T-helper 2 cell treated with Interferon-gamma antibody and Interleukin-4, amounts not matched to agents 5 μg/mL and 100 μg/mL, for 36 hours (primary cell): ENCODE measurements around the gene VPS50.
"Not testable (repeated sequence)": the region's sequence is repeated elsewhere in the genome, so short reads cannot be mapped to it uniquely, and the experiment has no call there.

Experiments
- DNase-seq: peaks from one replicate; pipeline ENCODE4 v3.0.0; 2021; ENCODE audit warnings: low spot score
- H3K27ac Mint-ChIP-seq: one replicate; pipeline ENCODE4 v1.8.0; 2021; ENCODE audit warnings: mild to moderate bottlenecking, mixed read lengths
- H3K27me3 Mint-ChIP-seq: one replicate; pipeline ENCODE4 v1.8.0; 2021; ENCODE audit warnings: low read depth, mixed read lengths
- H3K36me3 Mint-ChIP-seq: one replicate; pipeline ENCODE4 v1.8.0; 2021; ENCODE audit warnings: low read depth, mixed read lengths
- H3K4me1 Mint-ChIP-seq: one replicate; pipeline ENCODE4 v1.8.0; 2021; ENCODE audit warnings: low read depth, mixed read lengths
- H3K4me3 Mint-ChIP-seq: one replicate; pipeline ENCODE4 v1.8.0; 2022; ENCODE audit warnings: mild to moderate bottlenecking, moderate library complexity, mixed read lengths
- H3K9me3 Mint-ChIP-seq: one replicate; pipeline ENCODE4 v1.8.0; 2021; ENCODE audit warnings: mixed read lengths

The VPS50 gene

DNA sequence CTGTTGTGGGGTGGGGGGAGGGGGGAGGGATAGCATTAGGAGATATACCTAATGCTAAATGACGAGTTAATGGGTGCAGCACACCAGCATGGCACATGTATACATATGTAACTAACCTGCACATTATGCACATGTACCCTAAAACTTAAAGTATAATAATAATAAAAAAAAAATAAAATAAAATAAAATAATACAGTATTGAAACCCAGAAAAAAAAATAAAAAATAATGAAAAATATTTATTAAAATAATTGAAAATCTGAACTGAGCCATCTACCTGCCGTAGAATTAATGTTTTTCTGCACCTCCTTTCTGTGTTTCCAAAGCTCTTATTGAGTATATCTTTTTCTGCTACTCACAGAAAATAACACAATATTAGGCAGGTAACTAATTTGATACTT is 94.1 kb downstream of the VPS50 start:
- H3K27me3 Mint-ChIP-seq, H3K9me3 Mint-ChIP-seq, DNase-seq, H3K4me3 Mint-ChIP-seq, H3K27ac Mint-ChIP-seq, H3K4me1 Mint-ChIP-seq, H3K36me3 Mint-ChIP-seq: not testable (repeated sequence)

DNA sequence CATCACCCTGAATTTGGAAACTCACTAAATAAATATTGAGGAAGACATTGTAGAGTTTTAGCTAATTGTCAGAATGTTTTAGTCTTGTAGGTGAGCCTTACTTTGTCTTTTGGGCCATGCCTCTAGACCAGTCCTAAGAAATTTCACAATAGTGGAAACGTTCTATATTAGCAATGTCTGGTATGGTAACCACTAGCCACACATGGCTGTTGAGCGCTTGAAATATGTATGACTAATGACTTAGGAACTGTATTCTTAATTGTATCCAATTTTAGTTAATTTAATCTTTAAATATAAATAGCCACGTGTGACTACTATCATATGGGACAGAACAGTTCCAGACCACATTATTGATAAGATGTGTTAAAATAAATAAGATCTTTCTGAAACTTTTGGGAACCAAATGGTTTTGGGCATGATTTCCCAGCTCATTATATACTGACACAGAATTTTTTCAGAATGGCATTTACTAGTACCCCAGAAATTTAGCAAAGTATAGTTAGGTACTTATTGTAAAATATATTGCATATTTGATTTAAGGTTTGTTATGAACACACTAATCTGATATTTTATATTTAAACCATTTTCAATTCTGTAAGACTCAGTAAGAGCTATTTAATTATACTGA is 95.0 kb downstream of the VPS50 start:
- no peaks in the 10 kb centered on the region for H3K27me3 Mint-ChIP-seq
- H3K4me3 Mint-ChIP-seq, result no peak overlapping the region
- H3K9me3 Mint-ChIP-seq, result no peaks in the 10 kb centered on the region
- no peak overlapping the region for H3K27ac Mint-ChIP-seq
- H3K36me3 Mint-ChIP-seq, result peaks cover 6% of the 10 kb centered on the region
- no peaks in the 10 kb centered on the region for H3K4me1 Mint-ChIP-seq
- DNase-seq, result no peak

DNA sequence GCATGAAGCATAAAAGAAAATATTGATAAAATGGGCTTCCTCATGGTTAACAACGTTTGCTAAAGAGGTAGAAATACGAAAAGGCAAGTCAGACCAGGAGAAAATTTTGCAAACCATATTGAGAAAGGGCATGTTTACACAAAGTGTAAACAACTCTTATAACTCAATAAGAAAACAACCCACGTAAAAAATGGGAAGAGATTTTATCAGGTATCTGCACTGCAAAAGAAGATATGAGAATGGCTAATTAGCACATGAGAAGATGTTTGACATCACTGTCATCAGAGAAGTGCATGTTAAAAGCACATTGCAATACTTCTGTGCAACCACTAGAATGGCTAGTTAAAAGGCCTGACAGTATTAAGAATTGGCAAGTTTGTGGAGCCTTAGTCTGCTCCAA is 99.5 kb downstream of the VPS50 start:
- H3K27me3 Mint-ChIP-seq, result no peaks in the 10 kb centered on the region
- no peak for DNase-seq
- no peaks in the 10 kb centered on the region for H3K9me3 Mint-ChIP-seq
- H3K4me1 Mint-ChIP-seq, result no peaks in the 10 kb centered on the region
- no peak overlapping the region for H3K4me3 Mint-ChIP-seq
- no peaks in the 10 kb centered on the region for H3K36me3 Mint-ChIP-seq
- no peak overlapping the region for H3K27ac Mint-ChIP-seq

DNA sequence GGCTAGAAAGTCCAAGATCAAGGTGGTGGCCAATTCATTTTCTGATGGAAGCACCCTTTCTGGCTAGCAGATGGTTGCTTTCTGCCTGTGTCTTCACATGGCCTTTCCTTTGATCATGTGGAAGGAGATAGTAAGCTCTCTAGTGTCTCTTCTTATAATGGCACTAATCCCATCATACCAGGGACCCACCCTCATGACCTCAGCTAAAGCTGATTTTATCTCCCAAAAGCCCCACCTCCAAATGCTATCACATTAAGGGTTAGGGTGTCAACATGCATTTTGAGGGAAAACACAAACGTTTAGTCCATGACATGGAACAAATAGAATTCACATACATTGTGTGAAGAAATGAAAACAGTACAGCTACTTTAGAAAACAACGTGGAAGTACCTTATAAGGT is 100.0 kb downstream of the VPS50 start:
- H3K9me3 Mint-ChIP-seq, result no peaks in the 10 kb centered on the region
- no peak for DNase-seq
- H3K36me3 Mint-ChIP-seq, result no peaks in the 10 kb centered on the region
- H3K27ac Mint-ChIP-seq, result no peak overlapping the region
- H3K4me3 Mint-ChIP-seq, result no peak overlapping the region
- H3K27me3 Mint-ChIP-seq, result no peaks in the 10 kb centered on the region
- H3K4me1 Mint-ChIP-seq, result no peaks in the 10 kb centered on the region

DNA sequence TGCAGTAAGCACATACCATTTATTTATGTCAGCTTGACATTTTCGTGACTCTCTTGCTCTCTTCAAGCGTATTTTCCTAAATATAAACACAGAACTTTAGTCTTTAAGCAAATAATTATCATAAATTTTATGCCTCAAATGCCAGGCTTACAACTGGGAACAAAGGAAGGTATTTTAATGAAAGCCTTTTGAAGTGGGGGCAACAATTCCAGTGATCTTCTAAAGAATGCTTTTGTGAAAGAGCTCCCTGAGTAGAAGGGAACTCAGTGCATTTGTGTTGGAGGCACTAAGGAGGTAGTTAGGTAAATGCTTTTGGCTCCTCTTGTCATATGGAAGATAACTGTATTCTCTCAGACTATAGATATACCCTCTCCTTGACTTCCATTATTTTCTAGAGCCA is 104.9 kb downstream of the VPS50 start:
- no peak for DNase-seq
- Mint-ChIP-seq H3K9me3 (peaks cover 3% of the 10 kb centered on the region), H3K27ac (no peak overlapping the region), H3K4me3 (no peak overlapping the region), H3K4me1 (no peaks in the 10 kb centered on the region), H3K27me3 (no peaks in the 10 kb centered on the region), H3K36me3 (peaks cover 9% of the 10 kb centered on the region)

DNA sequence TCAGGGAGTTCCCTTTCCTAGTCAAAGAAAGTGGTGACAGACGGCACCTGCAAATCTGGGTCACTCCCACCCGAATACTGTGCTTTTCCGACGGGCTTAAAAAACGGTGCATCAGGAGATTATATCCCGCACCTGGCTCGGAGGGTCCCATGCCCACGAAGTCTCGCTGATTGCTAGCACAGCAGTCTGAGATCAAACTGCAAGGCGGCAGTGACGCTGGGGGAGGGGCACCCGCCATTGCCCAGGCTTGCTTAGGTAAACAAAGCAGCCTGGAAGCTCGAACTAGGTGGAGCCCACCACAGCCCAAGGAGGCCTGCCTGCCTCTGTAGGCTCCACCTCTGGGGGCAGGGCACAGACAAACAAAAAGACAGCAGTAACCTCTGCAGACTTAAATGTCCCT is 110.0 kb downstream of the VPS50 start:
- not testable (repeated sequence) for H3K27ac Mint-ChIP-seq, H3K36me3 Mint-ChIP-seq, H3K4me3 Mint-ChIP-seq, DNase-seq, H3K27me3 Mint-ChIP-seq, H3K9me3 Mint-ChIP-seq, H3K4me1 Mint-ChIP-seq

DNA sequence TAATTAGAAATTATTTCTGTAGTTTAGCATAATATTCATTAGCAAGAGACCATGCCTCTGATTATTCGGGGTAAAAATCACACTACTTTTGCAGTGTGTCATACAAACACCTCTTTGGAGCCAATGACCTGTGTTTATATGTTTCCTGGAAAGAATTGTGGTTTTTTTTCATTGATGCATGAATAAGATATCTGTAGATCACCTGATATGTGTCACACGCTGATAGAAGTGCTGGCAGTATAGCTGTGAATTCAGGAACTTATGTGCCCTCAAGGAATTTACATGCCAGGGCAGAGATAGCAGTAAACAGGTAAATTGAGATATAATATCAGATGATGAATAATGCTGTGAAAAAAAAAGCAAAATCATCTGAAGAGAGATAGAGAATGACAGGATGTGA is 118.2 kb downstream of the VPS50 start:
- H3K4me1 Mint-ChIP-seq, result peaks cover 9% of the 10 kb centered on the region
- peak overlapping the region; percentile 24 for H3K27ac Mint-ChIP-seq
- H3K9me3 Mint-ChIP-seq, result no peaks in the 10 kb centered on the region
- DNase-seq, result no peak
- peaks cover 3% of the 10 kb centered on the region for H3K36me3 Mint-ChIP-seq
- no peaks in the 10 kb centered on the region for H3K27me3 Mint-ChIP-seq
- no peak overlapping the region for H3K4me3 Mint-ChIP-seq

DNA sequence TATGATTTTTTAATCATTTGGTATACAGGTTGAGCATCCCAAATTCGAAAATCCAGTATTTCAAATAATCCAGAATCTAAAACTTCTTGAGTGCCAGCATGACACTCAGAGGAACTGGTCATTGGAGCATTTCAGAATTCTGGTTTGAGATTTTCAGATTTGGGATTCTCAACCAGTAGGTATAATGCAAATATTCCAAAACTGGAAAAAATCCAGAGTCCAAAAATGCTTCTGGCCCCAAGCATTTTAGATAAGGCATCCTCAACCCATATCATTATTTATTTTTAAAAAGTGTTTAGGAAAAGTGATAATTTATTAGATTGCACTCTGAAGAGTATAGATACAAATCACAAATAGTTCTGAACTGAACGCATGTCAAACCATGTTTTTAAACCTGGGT is 120.7 kb downstream of the VPS50 start:
- Mint-ChIP-seq H3K27ac (no peak overlapping the region), H3K4me3 (no peak overlapping the region), H3K27me3 (no peaks in the 10 kb centered on the region), H3K36me3 (peaks cover 3% of the 10 kb centered on the region), H3K4me1 (peaks cover 9% of the 10 kb centered on the region), H3K9me3 (no peaks in the 10 kb centered on the region)
- DNase-seq, result no peak

DNA sequence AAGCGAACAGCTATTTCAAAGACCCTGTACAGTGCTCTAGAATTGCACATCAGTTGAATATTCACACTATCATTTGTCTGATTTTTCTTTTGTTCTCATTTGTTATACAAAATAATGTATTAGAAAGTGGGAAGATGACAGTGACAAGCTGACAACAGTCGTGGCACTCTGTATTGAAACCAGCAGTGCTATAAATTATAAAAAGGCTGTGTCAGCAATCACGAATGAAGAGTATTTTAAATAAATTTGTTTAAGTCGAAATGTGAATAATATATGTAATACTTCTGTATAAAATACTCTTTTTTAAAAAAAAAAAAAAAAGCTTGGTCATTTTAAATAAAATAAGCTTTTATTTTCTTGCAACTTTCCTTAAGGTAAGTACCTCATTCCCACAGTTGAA is 122.6 kb downstream of the VPS50 start:
- H3K27ac Mint-ChIP-seq, result no peak overlapping the region

DNA sequence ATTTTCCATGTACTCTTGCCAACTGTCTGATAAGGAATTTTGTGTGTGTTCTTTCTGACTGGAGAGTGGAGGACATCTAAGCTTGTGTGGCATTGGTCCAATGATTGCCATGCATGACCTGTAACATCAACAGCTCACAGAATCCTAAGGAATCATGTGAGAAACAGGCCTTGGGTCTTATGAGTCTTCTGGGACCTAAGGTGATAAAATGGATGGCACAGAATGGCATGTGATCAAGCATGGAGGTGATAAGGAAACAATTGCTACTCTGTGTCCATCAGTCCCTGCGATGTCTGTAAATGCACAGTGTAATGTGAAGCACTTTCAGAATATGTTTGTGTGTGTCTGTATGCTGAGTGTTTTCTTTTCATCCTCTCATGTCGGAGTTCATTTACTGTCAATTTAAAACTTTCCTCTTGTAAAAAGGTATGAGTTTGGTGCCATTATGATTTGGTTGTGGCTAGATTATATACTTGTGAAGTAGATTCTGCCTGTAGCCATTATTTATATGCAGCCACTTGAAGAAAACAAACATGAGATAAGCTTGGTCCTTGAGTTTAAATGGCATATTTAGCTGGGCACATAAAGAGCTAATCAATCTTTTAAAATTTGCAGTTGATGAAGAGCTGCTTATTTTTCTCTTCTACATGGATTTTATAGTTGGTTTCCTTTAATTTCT is 127.5 kb downstream of the VPS50 start:
- no peaks in the 10 kb centered on the region for H3K36me3 Mint-ChIP-seq

More for the DNA sequence above, 122.6 kb downstream of the VPS50 start:
- H3K4me1 Mint-ChIP-seq, result peaks cover 9% of the 10 kb centered on the region
- H3K36me3 Mint-ChIP-seq, result peaks cover 3% of the 10 kb centered on the region
- no peaks in the 10 kb centered on the region for H3K27me3 Mint-ChIP-seq
- H3K4me3 Mint-ChIP-seq, result no peak overlapping the region
- no peaks in the 10 kb centered on the region for H3K9me3 Mint-ChIP-seq
- no peak for DNase-seq

DNA sequence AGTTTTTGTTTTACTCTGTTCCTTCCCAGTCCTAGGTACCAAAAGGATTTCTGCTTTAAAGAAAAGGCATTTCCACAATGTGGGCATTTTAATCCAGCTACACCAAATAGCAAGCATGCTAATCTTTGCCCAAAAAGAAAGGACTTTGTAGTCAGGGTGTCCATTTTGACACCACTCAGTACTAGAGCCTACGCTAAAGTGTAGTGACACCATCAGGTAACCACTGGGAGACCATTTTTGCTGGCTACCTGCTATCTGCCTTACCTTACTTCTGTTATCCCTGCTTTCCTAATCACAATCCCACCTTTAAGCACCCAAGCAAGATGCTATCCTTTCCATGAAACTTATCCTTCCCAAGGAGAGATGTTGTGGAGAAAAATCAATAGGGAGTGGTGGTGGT is 129.7 kb downstream of the VPS50 start:
- H3K4me3 Mint-ChIP-seq, result no peak overlapping the region
- H3K4me1 Mint-ChIP-seq, result no peaks in the 10 kb centered on the region
- DNase-seq, result no peak
- no peaks in the 10 kb centered on the region for H3K36me3 Mint-ChIP-seq
- no peak overlapping the region for H3K27ac Mint-ChIP-seq
- H3K9me3 Mint-ChIP-seq, result no peaks in the 10 kb centered on the region
- peaks cover 4% of the 10 kb centered on the region for H3K27me3 Mint-ChIP-seq

More for the DNA sequence above, 127.5 kb downstream of the VPS50 start:
- peaks cover 4% of the 10 kb centered on the region for H3K27me3 Mint-ChIP-seq
- DNase-seq, result no peak
- H3K4me3 Mint-ChIP-seq, result no peak overlapping the region
- no peak overlapping the region for H3K27ac Mint-ChIP-seq
- H3K9me3 Mint-ChIP-seq, result no peaks in the 10 kb centered on the region
- H3K4me1 Mint-ChIP-seq, result no peaks in the 10 kb centered on the region

DNA sequence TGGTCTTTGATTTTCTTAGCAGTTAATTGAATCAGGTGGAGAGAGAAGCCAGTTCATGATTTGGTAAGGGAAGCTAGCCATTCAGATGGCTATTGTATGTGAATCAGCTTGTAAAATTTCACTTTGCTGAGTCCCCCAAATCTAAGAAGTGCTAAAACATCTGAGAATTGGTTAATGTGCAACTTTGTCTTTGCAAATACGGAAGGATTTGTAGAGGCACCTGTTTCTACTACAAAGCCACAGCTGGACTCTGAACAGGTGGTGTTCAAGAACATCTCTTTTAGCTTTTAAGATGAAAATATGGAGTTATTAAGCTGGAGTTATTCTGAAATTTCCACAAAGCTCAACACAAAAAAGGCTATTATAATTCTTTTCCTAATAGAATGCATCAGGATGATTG is 132.6 kb downstream of the VPS50 start:
- DNase-seq, result no peak
- H3K9me3 Mint-ChIP-seq, result no peaks in the 10 kb centered on the region
- no peaks in the 10 kb centered on the region for H3K4me1 Mint-ChIP-seq
- no peaks in the 10 kb centered on the region for H3K36me3 Mint-ChIP-seq
- no peak overlapping the region for H3K4me3 Mint-ChIP-seq
- H3K27me3 Mint-ChIP-seq, result peaks cover 4% of the 10 kb centered on the region
- no peak overlapping the region for H3K27ac Mint-ChIP-seq

DNA sequence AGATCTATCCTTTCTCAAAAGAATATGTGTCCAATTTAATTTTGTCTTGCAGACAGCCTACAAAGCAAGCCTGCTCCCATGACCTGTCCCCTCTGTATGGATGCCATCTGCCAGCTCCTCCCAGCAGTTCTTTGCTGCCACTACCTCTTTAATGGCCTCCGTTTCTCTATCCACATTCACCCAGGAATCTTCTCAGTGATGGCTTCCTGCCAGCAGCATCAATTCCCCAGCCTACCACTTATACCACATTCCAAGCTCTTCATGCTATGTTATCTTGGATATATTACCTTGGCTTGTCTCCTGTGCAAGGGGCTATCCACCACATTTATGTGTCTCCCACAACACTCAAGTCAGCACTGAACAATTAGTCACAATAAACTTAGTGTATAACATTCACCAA is 133.2 kb downstream of the VPS50 start:
- no peaks in the 10 kb centered on the region for H3K4me1 Mint-ChIP-seq
- peaks cover 4% of the 10 kb centered on the region for H3K27me3 Mint-ChIP-seq
- no peak for DNase-seq
- no peak overlapping the region for H3K4me3 Mint-ChIP-seq
- H3K36me3 Mint-ChIP-seq, result no peaks in the 10 kb centered on the region
- no peaks in the 10 kb centered on the region for H3K9me3 Mint-ChIP-seq
- H3K27ac Mint-ChIP-seq, result no peak overlapping the region

DNA sequence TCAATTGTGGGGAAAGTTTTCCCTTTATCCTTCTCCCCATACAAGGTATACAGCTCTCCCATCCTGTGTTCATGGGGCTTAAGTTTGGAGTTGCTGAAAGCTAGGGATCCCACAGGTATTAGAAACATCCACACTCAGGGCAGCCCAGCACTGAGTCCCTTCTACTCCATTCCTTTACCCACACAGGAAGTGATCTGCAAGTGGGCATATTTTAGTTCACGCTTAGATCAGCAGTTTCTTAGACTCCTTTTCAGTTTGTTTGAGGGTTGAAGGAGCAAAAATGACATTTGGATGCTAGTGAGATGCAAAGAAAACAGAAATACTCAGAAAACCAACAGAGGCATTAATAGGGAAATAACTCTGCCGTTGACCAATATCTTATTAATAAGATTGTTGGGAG is 134.7 kb downstream of the VPS50 start:
- Mint-ChIP-seq H3K27ac (no peak overlapping the region), H3K9me3 (no peaks in the 10 kb centered on the region), H3K27me3 (peaks cover 4% of the 10 kb centered on the region), H3K36me3 (no peaks in the 10 kb centered on the region), H3K4me3 (no peak overlapping the region), H3K4me1 (no peaks in the 10 kb centered on the region)
- DNase-seq, result no peak

DNA sequence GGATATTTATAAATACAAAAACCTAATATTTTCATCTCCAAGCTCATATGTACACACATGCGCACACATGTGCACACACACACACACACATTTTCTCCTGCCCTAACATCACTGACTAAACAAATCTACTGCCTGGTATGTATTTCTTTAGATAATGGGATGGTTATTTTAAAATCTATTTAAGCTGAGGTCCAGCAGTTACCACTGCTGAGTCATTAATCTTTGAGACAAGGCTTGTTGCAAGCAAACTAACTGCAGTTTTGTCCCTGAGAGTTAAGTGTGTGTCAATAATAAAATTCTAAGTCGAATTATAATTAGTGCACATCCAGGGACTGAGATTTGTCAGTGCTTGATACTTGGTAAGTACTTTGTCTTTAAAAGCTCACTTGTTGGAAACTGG is 135.1 kb downstream of the VPS50 start:
- DNase-seq, result no peak
- Mint-ChIP-seq H3K36me3 (no peaks in the 10 kb centered on the region), H3K27ac (no peak overlapping the region), H3K27me3 (peaks cover 4% of the 10 kb centered on the region), H3K9me3 (no peaks in the 10 kb centered on the region), H3K4me3 (no peak overlapping the region), H3K4me1 (no peaks in the 10 kb centered on the region)
